GM06990 (cell line): ENCODE data around the gene ATP13A5.

ENCODE experiments used
- DNase-seq: peaks from one replicate; pipeline ENCODE4 v3.0.0-alpha.2; 2011; ENCODE audit not compliant: insufficient read length; ENCODE audit errors: extremely low read depth
- H3K27me3 ChIP-seq: replicated peaks from 2 replicates; pipeline ENCODE4 v1.6.0; 2011; ENCODE audit warnings: low read length; ENCODE audit not compliant: control insufficient read depth, insufficient read depth
- H3K36me3 ChIP-seq: 2 replicates; pipeline ENCODE4 v1.5.1; 2011; ENCODE audit warnings: low read length; ENCODE audit not compliant: control insufficient read depth, insufficient read depth
- H3K4me3 ChIP-seq: replicated peaks from 2 replicates; pipeline ENCODE4 v1.5.1; 2011; ENCODE audit warnings: low read depth, mild to moderate bottlenecking, control low read depth, low read length
- TF ChIP-seq, protein P1 (sequence below): IDR thresholded peaks from 2 replicates; pipeline ENCODE4 v1.5.1; 2011; ENCODE audit warnings: low read length, control low read depth, mild to moderate bottlenecking, inconsistent platforms; ENCODE audit not compliant: insufficient read depth, poor library complexity, severe bottlenecking

The ATP13A5 gene, protein sequence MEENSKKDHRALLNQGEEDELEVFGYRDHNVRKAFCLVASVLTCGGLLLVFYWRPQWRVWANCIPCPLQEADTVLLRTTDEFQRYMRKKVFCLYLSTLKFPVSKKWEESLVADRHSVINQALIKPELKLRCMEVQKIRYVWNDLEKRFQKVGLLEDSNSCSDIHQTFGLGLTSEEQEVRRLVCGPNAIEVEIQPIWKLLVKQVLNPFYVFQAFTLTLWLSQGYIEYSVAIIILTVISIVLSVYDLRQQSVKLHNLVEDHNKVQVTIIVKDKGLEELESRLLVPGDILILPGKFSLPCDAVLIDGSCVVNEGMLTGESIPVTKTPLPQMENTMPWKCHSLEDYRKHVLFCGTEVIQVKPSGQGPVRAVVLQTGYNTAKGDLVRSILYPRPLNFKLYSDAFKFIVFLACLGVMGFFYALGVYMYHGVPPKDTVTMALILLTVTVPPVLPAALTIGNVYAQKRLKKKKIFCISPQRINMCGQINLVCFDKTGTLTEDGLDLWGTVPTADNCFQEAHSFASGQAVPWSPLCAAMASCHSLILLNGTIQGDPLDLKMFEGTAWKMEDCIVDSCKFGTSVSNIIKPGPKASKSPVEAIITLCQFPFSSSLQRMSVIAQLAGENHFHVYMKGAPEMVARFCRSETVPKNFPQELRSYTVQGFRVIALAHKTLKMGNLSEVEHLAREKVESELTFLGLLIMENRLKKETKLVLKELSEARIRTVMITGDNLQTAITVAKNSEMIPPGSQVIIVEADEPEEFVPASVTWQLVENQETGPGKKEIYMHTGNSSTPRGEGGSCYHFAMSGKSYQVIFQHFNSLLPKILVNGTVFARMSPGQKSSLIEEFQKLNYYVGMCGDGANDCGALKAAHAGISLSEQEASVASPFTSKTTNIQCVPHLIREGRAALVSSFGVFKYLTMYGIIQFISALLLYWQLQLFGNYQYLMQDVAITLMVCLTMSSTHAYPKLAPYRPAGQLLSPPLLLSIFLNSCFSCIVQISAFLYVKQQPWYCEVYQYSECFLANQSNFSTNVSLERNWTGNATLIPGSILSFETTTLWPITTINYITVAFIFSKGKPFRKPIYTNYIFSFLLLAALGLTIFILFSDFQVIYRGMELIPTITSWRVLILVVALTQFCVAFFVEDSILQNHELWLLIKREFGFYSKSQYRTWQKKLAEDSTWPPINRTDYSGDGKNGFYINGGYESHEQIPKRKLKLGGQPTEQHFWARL

DNA sequence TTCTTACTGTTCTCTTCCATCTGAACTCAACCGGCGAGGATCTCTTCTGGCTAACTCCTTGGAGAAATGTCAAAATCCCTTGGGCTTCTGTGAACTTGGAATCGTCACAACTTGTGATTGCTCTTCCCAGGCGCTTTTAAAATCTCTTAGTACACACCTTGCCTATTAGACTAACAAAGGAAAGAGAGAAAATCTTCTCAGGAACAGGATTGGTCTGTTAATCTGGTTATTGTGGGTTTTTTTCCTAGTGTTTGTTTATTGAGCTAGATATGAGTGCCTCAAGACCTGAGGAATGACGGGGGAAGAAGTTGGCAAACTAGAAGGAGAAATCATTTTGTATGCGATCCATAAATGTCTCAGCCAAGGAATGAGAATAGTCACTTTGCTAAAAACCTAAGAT is at the start of gene ATP13A5:
Gene ATP13A5, minus strand, starts transcription at position 48 of the 400 bp plus-strand sequence. Its CDS starts 28 bp downstream, at position 20.
- Histone ChIP-seq H3K36me3 (no peaks in the 10 kb centered on the region), H3K4me3 (no peak within 1 kb of the TSS), H3K27me3 (no peaks in the 10 kb centered on the region; the same call in 1 of the 2 replicates)
- TF ChIP-seq, protein P1, sequence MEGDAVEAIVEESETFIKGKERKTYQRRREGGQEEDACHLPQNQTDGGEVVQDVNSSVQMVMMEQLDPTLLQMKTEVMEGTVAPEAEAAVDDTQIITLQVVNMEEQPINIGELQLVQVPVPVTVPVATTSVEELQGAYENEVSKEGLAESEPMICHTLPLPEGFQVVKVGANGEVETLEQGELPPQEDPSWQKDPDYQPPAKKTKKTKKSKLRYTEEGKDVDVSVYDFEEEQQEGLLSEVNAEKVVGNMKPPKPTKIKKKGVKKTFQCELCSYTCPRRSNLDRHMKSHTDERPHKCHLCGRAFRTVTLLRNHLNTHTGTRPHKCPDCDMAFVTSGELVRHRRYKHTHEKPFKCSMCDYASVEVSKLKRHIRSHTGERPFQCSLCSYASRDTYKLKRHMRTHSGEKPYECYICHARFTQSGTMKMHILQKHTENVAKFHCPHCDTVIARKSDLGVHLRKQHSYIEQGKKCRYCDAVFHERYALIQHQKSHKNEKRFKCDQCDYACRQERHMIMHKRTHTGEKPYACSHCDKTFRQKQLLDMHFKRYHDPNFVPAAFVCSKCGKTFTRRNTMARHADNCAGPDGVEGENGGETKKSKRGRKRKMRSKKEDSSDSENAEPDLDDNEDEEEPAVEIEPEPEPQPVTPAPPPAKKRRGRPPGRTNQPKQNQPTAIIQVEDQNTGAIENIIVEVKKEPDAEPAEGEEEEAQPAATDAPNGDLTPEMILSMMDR: no peak
- DNase-seq: no peak

DNA sequence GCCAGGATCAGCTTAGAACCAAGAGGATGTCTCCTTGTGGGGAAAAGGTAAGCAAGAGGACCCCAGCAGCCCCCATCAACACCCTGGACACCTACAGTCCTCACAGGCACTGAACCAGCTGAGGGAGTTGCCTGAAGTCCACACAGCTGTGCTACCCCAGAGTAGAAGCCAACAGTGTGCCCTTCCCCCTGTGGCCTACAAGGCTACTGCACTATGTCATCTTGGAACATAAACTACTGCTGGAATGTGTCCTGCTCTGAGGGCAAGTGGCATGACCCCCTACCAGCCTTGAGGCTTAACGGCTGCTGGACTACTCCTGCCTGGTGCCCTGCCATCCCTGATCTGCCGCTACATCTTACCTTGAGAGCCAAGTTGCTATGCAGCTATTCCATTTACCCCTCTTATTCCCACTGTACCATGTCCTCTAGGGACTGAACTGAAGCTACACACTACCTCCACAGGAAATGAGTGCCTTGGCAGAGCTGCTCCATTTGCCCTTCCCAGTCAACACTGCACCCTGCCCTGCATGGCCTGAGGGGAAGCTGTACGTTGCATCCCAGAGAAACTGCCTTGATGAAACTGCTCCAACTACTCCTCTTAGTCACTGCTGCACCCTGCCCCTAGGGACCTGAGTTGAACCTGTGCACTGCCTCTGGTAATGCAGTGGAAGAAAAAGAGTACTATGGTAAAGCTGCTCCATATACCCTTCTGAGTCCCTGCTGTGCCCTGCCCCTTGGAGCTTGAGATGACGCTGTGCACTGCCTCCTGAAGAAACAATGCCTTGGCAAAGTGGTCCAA is 40.2 kb upstream of the ATP13A5 start:
- Histone ChIP-seq H3K36me3 (no peaks in the 10 kb centered on the region), H3K27me3 (no peaks in the 10 kb centered on the region), H3K4me3 (no peak overlapping the region)
- DNase-seq: no peak
- TF ChIP-seq, protein P1: no peak

DNA sequence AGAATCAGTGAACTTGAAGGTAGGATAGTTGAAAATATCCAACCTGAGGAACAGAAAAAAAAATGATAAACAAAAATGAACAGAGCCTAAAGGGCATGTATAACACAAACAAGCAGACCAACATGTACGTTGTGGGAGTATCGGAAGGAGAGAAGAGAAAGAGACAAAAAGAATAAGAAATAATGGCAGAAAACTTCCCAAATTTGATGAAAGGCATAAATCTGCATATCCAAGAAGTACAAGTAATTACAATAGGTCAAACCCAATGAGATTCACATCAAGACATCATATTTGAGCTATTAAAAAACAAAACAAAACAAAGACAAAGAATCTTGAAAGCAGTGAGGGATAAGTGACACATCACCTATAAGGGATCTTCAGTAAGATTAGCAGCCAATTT is 38.1 kb upstream of the ATP13A5 start:
- H3K27me3 ChIP-seq: no peaks in the 10 kb centered on the region; the same call in 1 of the 2 replicates
- H3K36me3 ChIP-seq: no peaks in the 10 kb centered on the region
- no peak overlapping the region for H3K4me3 ChIP-seq
- TF ChIP-seq, protein P1: no peak
- no peak for DNase-seq

DNA sequence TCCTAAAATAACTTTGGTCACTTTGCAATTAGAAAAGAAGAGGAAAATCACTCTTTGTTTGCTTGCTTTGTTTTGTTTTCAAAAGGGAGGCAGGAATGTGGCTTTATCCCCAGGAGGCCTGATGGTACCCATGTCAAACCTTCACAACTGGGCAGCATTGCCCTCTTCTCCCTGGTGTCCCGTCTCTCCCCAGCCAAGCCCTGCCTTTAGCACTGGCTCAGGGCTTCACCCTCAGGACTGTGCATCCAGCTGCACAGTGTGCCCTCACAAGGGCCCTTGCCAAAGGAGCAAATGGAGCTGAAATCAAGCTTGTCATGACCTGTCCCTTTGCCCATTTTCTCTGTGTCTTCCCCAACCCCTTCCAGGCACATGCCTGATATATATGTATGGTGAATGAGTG is 29.1 kb upstream of the ATP13A5 start:
- TF ChIP-seq, protein P1: no peak
- Histone ChIP-seq H3K4me3 (no peak overlapping the region), H3K36me3 (no peaks in the 10 kb centered on the region), H3K27me3 (no peaks in the 10 kb centered on the region; the same call in 1 of the 2 replicates)
- DNase-seq: no peak

DNA sequence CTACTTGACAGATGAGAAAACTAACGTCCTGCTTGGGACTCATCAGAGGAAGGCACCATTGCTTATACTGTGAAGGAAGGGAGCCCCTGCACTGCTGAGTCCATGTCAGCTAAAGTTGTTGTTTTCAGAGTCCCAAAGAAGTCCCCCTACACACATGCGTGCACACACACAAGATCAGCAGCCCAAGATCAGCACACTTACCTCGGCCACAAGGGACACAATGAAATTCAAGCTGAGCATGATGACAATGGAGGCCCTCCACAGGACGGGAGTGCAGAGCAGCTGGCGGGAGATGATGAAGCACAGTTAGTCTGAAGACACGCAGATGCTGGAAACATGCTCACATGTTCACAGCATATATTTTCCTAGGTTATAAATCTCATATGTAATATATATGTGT is 28.6 kb upstream of the ATP13A5 start:
- H3K27me3 ChIP-seq: no peaks in the 10 kb centered on the region; the same call in 1 of the 2 replicates
- H3K4me3 ChIP-seq: no peak overlapping the region
- TF ChIP-seq, protein P1: no peak
- H3K36me3 ChIP-seq: no peaks in the 10 kb centered on the region
- no peak for DNase-seq
